ENCODE data around the gene ISG20L2. TPM values are rescaled to one million over a fixed set of nuclear protein-coding genes. Genes with fewer than 3 reads are reported as not detected.

The ISG20L2 gene
- total and polyA plus RNA-seq, 8 donors, result 18.3 to 45.9 (median 40.3) TPM

- H3K27ac ChIP-seq, result no peak overlapping the region
- intact Hi-C loops (cut with DNase I), result no loop called here
- no peaks in the 10 kb centered on the region for H3K9me3 ChIP-seq
- DNase-seq (no peak), ATAC-seq (no peak)
- no peak for TF ChIP-seq CTCF (IDR thresholded peaks at IDR 0.05)
- no peaks in the 10 kb centered on the region for H3K27me3 ChIP-seq
- no peaks in the 10 kb centered on the region for H3K36me3 ChIP-seq
- no peak overlapping the region for H3K4me3 ChIP-seq
- H3K4me1 ChIP-seq, result peaks cover 13 to 32% of the 10 kb centered on the region in 2 donors
These were observed 25.7 kb upstream of the ISG20L2 start for GRCh38 chr1:156754219-156754618.

DNA sequence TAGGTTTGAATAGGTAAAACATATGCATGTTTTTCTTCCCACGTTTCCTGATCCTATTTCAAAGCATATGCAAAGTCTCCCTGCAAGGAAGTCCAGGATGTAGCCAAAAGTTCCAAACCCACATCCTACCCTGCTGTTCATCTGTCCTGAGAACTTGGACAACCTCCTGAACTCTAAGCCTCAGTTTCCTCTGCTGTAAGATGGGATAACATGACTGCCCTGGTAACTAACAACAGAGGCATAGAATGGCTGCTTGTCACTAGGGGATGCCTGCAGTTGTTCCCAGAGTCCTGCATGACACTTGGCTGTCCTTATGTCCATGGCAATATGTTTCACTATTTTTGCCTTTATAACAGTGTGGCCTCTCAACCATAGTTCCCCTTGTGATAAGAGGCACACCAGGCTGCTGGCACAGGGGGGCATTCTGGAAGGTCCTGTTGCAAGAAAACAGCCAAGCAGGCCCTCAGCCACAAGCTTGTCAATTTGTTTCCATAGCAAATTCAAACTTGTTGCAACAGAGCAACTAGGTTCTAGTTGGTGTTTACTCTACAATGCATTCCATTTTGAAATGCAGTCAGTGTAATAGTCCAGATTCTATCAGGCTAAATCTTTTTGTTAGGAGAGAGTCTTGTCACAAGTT lies 24.4 kb upstream of the ISG20L2 start:
- H3K4me3 ChIP-seq, result peak overlapping the region in 1 of 2 donors; percentile 97
- DNase-seq (peak in 1 of 4 donors; percentile 73), ATAC-seq (no peak)

DNA sequence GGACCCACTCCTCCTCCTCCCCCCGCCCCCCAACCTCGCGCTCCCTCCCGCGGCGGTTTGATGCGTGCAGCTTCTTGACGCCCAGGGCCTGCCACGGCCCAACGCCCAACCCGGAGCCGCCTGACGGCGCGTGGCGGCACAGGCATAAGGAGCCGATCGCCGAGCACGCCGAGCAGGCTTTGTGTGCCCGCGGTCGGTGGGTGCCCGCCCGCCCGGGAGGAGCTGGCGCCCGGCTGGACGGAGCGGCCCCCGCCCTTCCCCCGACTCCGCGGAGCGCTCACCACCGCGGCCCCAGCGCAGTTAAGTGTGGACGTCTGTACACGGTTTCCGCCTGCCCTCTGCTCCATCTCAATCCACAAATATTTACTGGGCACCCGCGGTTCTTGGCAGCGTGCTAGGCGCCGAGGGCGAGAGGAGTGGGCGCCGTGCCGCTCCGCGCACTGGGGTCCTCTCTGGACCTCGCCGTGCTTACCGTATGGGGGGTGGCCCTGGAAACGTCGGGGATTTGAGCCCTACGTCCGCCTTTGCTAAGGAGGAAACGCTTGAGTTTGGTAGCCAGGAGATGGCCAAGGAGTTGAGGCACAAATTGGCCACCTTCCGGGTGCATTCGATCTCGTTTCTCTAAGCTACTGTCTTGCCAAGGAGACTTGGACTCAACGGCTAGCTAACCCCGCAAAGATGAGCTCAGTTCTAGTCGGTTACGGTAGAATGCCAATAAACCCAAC lies 23.4 kb upstream of the ISG20L2 start:
- intact Hi-C loops (cut with DNase I), result no loop called here
- H3K4me1 ChIP-seq, result peaks cover 34 to 53% of the 10 kb centered on the region in 2 donors
- DNase-seq, result peak; percentile 94 to 100 (median 98)

More for the DNA sequence above, 24.4 kb upstream of the ISG20L2 start:
- Histone ChIP-seq H3K27ac (peak overlapping the region; percentile 98), H3K27me3 (no peaks in the 10 kb centered on the region), H3K36me3 (no peaks in the 10 kb centered on the region), H3K9me3 (no peaks in the 10 kb centered on the region), H3K4me1 (peaks cover 26 to 44% of the 10 kb centered on the region in 2 donors)
- intact Hi-C loops (cut with DNase I), result no loop called here
- TF ChIP-seq CTCF (IDR thresholded peaks at IDR 0.05), result no peak

GRCh38 chr1:156751451-156751756 lies 22.8 kb upstream of the ISG20L2 start, which contains the start of gene HDGF:
TSS of gene HDGF (minus strand) at chr1:156751675. CDS start at chr1:156751429, 246 bp downstream.
- Histone ChIP-seq H3K27me3 (no peaks in the 10 kb centered on the region), H3K4me1 (peaks cover 37 to 58% of the 10 kb centered on the region in 2 donors), H3K36me3 (no peaks in the 10 kb centered on the region), H3K9me3 (no peaks in the 10 kb centered on the region), H3K27ac (peak within 1 kb of the TSS; percentile 98), H3K4me3 (peak within 1 kb of the TSS; percentile 63 to 97)
- ATAC-seq (no peak), DNase-seq (no peak)
- intact Hi-C loops (cut with DNase I), result no loop called here
- TF ChIP-seq CTCF (IDR thresholded peaks at IDR 0.05), result no peak

More for the DNA sequence above, 23.4 kb upstream of the ISG20L2 start:
- ATAC-seq, result peak; percentile 84
- H3K27ac ChIP-seq, result peak overlapping the region; percentile 98
- TF ChIP-seq CTCF (IDR thresholded peaks at IDR 0.05), result no peak
- no peaks in the 10 kb centered on the region for H3K27me3 ChIP-seq
- no peaks in the 10 kb centered on the region for H3K9me3 ChIP-seq
- no peaks in the 10 kb centered on the region for H3K36me3 ChIP-seq
- peak overlapping the region; percentile 63 to 97 for H3K4me3 ChIP-seq

GRCh38 chr1:156750711-156751450 lies 22.3 kb upstream of the ISG20L2 start:
- no peaks in the 10 kb centered on the region for H3K27me3 ChIP-seq
- TF ChIP-seq CTCF (IDR thresholded peaks at IDR 0.05), result no peak
- no peaks in the 10 kb centered on the region for H3K36me3 ChIP-seq
- H3K4me3 ChIP-seq, result peak overlapping the region; percentile 63 to 97
- ATAC-seq (peak; percentile 2), DNase-seq (peak in 2 of 4 donors; percentile 62 to 91)
- peaks cover 42 to 63% of the 10 kb centered on the region in 2 donors for H3K4me1 ChIP-seq
- intact Hi-C loops (cut with DNase I), result no loop called here
- H3K9me3 ChIP-seq, result no peaks in the 10 kb centered on the region
- H3K27ac ChIP-seq, result peak overlapping the region; percentile 98
